ENCODE measurements around the gene TEX11.
"Not testable (repeated sequence)": the region's sequence is repeated elsewhere in the genome, so short reads cannot be mapped to it uniquely, and the experiment has no call there.

TEX11 gene

DNA sequence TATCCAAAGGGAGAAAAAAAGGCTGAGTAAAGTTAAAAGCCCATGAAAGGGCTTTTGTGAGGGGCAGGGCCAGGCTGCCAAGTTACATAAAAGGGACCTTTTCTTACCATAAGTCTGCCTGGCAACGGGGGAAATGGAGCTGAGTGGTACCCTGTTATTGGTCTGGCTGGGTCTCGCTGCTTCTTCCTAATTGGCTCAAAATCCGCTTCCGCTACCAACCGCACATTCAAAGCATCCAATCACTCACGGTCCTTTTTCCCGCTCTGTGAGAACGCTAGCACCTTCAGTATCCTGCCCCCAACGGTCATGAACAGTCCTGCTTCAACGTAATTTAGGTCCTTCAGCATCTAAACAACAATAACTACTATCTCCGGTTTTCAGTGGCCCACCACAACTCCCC lies 611 bp downstream of the TEX11 start:
- no peak overlapping the region for H3K4me3 ChIP-seq (ENCODE audit: low read depth, low read length)
- TF ChIP-seq, protein P1, sequence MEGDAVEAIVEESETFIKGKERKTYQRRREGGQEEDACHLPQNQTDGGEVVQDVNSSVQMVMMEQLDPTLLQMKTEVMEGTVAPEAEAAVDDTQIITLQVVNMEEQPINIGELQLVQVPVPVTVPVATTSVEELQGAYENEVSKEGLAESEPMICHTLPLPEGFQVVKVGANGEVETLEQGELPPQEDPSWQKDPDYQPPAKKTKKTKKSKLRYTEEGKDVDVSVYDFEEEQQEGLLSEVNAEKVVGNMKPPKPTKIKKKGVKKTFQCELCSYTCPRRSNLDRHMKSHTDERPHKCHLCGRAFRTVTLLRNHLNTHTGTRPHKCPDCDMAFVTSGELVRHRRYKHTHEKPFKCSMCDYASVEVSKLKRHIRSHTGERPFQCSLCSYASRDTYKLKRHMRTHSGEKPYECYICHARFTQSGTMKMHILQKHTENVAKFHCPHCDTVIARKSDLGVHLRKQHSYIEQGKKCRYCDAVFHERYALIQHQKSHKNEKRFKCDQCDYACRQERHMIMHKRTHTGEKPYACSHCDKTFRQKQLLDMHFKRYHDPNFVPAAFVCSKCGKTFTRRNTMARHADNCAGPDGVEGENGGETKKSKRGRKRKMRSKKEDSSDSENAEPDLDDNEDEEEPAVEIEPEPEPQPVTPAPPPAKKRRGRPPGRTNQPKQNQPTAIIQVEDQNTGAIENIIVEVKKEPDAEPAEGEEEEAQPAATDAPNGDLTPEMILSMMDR (IDR thresholded peaks at IDR 0.05; ENCODE audit: low read depth, low read length, missing control alignments), result no peak
- no peak for DNase-seq (ENCODE audit: low read depth)
- in situ Hi-C loops (cut with HindIII; ENCODE audit: low sequenced_read_pairs), result no loop called here

DNA sequence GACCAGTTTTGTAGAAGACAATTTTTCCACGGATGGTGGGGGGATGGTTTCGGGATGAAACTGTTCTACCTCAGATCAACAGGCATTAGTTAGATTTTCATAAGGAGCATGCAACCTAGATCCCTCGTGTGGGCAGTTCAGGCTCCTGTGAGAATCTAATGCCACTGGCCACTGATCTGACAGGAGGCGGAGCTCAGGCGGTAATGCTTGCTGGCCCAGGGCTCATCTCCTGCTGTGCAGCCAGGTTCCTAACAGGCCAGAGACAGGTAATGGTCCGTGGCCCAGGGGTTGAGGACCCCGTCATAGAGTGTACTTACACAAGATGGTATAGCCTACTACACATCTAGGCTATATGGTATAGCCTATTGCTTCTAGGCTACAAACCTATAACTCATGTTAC lies 7.0 kb downstream of the TEX11 start:
- in situ Hi-C loops (cut with HindIII; ENCODE audit: low sequenced_read_pairs), result no loop called here
- TF ChIP-seq, protein P1 (IDR thresholded peaks at IDR 0.05; ENCODE audit: low read depth, low read length, missing control alignments), result no peak
- no peak for DNase-seq (ENCODE audit: low read depth)

DNA sequence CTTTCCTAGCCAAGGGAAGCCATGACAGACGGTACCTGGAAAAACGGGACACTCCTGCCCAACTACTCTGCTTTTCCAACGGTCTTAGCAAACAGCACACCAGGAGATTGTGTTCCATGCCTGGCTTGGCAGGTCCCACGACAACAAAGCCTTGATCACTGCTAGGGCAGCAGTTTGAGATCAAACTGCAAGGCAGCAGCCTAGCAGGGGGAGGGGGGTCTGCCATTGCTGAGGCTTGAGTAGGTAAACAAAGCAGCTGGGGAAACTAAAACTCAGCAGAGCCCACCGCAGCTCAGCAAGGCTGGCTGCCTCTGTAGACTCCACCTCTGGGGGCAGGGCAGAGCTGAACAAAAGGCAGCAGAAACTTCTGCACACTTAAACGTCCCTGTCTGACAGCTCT lies 18.1 kb downstream of the TEX11 start:
- DNase-seq (ENCODE audit: low read depth); in situ Hi-C loops (cut with HindIII; ENCODE audit: low sequenced_read_pairs); H3K4me3 ChIP-seq (ENCODE audit: low read depth, low read length): not testable (repeated sequence)

More for the DNA sequence above, 7.0 kb downstream of the TEX11 start:
- no peak overlapping the region for H3K4me3 ChIP-seq (ENCODE audit: low read depth, low read length)

DNA sequence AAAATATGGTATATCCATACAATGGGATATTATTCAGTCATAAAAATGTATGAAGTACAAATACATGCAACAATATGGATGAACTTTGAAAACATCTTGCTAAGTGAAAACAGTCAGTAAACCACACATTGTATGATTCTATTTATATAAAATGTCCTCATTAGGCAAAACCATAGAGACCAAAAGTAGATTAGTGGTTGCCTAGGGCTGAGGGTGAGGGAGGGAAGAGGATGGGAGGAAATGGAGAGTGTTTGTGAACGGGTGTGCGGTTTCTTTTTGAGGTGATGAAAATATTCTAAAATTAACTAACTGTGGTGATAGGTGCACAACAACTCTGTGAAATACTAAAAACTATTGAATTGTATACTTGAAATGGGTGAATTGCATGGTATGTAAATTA lies 29.6 kb downstream of the TEX11 start:
- DNase-seq (ENCODE audit: low read depth), result no peak
- TF ChIP-seq, protein P1 (IDR thresholded peaks at IDR 0.05; ENCODE audit: low read depth, low read length, missing control alignments), result no peak
- H3K4me3 ChIP-seq (ENCODE audit: low read depth, low read length), result no peak overlapping the region
- in situ Hi-C loops (cut with HindIII; ENCODE audit: low sequenced_read_pairs), result no loop called here

DNA sequence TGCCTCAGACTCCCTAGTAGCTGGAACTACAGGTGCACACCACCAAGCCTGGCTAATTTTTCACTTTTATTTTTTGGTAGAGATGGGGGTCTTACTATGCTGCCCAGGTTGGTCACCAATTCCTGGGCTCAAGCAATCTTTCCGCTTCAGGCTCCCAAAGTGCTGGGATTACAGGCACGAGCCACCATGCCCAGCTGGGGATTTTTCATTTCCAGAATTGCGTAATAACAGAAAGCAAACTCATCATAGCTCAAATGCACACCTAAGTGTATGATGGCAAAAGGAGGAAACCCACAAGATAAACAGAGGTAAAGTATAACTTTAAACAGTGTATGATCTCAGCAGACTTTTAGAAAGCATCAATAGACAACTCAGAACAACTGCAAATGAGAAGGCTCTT lies 56.2 kb downstream of the TEX11 start:
- H3K4me3 ChIP-seq (ENCODE audit: low read depth, low read length), result no peak overlapping the region
- no peak for DNase-seq (ENCODE audit: low read depth)
- in situ Hi-C loops (cut with HindIII; ENCODE audit: low sequenced_read_pairs), result no loop called here
- TF ChIP-seq, protein P1 (IDR thresholded peaks at IDR 0.05; ENCODE audit: low read depth, low read length, missing control alignments), result no peak

DNA sequence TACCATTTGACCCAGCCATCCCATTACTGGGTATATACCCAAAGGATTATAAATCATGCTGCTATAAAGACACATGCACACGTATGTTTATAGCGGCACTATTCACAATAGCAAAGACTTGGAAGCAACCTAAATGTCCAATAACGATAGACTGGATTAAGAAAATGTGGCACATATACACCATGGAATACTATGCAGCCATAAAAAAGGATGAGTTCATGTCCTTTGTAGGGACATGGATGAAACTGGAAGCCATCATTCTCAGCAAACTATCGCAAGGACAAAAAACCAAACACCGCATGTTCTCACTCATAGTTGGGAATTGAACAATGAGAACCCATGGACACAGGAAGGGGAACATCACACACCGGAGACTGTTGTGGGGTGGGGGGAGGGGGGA lies 64.4 kb downstream of the TEX11 start:
- in situ Hi-C loops (cut with HindIII; ENCODE audit: low sequenced_read_pairs); H3K4me3 ChIP-seq (ENCODE audit: low read depth, low read length); DNase-seq (ENCODE audit: low read depth): not testable (repeated sequence)

DNA sequence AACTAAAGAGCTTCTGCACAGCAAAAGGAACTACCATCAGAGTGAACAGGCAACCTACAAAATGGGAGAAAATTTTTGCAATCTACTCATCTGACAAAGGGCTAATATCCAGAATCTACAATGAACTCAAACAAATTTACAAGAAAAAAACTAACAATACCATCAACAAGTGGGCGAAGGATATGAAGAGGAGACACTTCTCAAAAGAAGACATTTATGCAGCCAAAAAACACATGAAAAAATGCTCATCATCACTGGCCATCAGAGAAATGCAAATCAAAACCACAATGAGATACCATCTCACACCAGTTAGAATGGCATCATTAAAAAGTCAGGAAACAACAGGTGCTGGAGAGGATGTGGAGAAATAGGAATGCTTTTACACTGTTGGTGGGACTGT lies 64.9 kb downstream of the TEX11 start:
- in situ Hi-C loops (cut with HindIII; ENCODE audit: low sequenced_read_pairs); H3K4me3 ChIP-seq (ENCODE audit: low read depth, low read length); DNase-seq (ENCODE audit: low read depth): not testable (repeated sequence)

DNA sequence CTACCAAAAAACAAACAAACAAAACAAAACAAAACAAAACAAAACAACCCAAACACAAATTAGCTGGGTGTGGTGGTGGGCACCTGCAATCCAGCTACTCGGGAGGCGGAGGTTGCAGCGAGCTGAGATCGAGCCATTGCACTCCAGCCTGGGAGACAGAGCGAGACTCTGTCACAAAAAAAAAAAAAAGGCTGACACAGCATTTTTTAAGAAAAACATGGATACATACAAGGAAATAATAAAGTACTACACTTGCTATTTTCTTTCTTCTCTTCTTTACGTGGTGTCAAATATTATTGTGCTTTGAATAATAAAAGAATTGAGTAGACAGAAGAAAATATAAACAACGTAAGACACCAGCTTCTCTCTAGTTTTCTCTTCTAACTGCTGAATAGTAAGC lies 73.9 kb downstream of the TEX11 start:
- in situ Hi-C loops (cut with HindIII; ENCODE audit: low sequenced_read_pairs), result no loop called here
- TF ChIP-seq, protein P1 (IDR thresholded peaks at IDR 0.05; ENCODE audit: low read depth, low read length, missing control alignments), result no peak
- no peak overlapping the region for H3K4me3 ChIP-seq (ENCODE audit: low read depth, low read length)
- no peak for DNase-seq (ENCODE audit: low read depth)

All from astrocyte of the cerebellum (primary cell).